HG03097 (cell line): ENCODE results near the gene CACNA1I.

ENCODE experiments used
- ATAC-seq: cut with Tn5 transposase; IDR thresholded peaks from one replicate; pipeline ENCODE4 v1.9.1; 2021; ENCODE audit not compliant: unreplicated experiment, low FRiP score

CACNA1I gene

GRCh38 chr22:39595622-39596172 lies 25.1 kb downstream of the CACNA1I start:
- no peak for ATAC-seq

DNA sequence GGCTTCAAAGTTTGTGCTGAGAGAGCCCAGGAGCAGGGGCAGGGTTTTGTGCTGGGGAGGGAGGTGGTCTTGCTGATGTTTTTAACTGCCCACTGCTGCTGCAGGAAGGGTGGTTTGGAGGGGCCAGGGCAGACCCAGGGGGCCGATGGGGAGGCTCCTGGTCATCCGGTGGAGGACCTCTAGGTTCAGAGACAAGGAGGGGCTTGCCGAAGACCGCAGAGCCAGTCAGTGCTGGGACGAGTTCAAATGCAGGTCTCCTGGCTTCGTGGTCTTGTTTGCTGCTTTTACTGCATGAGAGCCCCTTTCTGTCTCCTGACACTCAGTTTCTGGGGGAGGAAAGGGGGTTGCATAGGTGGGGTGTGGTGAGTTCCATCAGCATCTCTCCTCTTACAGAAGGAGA lies 26.0 kb downstream of the CACNA1I start:
- no peak for ATAC-seq

- ATAC-seq, result no peak
Observed at GRCh38 chr22:39597236-39597869, 26.8 kb downstream of the CACNA1I start.

GRCh38 chr22:39598017-39598965 lies 27.7 kb downstream of the CACNA1I start:
- no peak for ATAC-seq

DNA sequence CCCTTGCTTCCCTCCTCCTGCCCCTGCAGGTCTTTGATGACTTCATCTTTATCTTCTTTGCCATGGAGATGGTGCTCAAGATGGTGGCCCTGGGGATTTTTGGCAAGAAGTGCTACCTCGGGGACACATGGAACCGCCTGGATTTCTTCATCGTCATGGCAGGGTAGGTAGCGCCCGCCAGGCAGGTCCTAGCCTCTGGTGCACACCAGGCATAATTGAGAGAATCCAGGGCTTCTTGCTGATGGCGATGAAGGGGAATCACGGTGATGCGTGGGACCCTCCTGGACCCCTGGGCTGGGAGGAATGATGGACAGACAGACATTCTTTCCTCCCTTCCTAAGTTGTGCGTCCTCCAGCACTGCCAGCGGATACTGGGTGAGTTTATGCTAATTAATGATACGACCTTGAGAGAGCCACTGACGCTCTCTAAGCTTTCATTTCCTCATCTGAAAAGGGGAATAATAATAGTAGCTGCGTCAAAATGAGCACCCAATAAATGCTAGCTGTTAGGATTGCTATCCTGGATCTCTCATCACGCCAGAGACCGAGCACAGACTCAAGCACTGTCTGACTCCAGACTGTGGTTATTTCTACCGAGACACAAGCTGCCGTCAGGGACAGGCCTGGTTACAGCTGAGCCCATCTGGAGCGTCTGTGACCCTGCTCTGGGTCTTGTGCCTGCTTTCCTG lies 30.1 kb downstream of the CACNA1I start:
- no peak for ATAC-seq

- no peak for ATAC-seq
Observed at GRCh38 chr22:39601180-39601535, 30.6 kb downstream of the CACNA1I start.

GRCh38 chr22:39603345-39603744 lies 32.8 kb downstream of the CACNA1I start:
- no peak for ATAC-seq

- ATAC-seq, result no peak
Observed at GRCh38 chr22:39610246-39610645, 39.7 kb downstream of the CACNA1I start.

- no peak for ATAC-seq
Observed at GRCh38 chr22:39610766-39611165, 40.2 kb downstream of the CACNA1I start.

- no peak for ATAC-seq
Observed at GRCh38 chr22:39611360-39611759, 40.8 kb downstream of the CACNA1I start.

DNA sequence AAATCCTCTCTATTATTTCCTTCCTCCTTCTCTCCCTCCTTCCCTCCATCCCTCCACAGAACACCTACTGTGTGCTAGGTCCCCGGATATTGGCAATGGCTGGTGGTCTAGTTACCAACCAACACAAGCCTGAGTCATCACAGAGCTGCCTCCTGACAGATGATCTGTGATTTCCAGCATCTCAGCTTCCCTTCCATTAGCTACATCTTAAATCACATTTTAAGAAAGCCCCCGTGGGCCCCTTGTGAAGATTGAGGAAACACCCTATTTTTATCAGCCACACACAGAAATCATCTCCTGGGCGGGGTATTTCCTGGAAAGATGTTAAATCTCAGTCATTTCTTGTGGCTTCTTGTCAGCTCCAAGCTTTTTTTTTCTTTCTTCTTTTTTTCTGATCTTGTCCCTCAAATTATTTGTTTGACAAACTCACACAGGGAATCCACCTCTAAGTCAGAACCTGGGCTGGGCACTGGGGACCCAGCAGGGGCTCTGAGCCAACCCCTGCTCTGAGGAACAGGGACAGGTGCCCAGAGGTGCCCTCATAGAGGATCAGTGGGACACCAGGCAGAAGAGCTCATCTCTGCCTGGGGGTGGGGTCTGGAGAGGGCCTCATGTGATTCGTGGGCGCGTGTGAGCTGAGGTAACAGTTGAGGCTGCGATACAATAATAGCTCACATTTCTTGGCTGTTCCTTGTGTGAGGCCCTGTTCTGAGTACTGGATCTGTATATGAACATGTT lies 42.4 kb downstream of the CACNA1I start:
- ATAC-seq, result no peak

DNA sequence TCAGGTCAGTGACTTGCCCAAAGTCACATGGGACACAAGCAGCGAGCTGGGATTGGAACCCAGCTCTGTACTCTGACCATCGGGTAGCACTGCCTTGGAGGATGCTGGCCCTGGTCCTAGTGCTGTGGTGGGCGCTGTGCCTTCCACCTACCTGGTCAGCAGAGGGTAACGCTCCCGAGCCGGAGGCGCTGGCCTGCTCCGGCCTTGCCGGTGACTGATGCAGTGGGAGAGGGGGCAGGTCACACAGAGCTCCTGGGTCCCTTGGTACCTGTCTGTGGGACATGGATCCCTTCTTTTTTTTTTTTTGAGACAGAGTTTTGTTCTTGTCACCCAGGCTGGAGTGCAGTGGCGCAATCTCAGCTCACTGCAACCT lies 43.0 kb downstream of the CACNA1I start:
- ATAC-seq, result no peak

DNA sequence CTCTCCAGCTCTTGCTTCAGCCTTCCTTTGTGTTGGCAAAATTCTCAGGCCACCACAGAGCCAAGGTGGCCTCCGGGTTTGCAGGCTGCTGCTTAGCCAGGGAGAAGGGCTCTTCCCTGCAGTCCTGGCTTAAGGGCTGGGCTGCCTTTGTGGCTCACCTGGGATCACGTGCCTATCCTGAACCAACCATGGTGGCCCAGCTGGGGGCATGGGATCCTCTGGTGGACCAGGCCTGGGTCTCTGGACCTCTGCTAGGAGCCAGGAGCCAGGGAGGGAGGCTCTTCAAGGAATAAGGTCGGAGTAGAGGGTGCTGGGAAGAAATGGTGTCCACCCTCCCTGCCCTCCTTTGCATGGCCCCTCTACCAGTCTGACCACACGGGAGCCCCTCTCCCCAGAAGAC lies 43.9 kb downstream of the CACNA1I start:
- ATAC-seq, result no peak

- ATAC-seq, result no peak
Observed at GRCh38 chr22:39616051-39616450, 45.5 kb downstream of the CACNA1I start.

DNA sequence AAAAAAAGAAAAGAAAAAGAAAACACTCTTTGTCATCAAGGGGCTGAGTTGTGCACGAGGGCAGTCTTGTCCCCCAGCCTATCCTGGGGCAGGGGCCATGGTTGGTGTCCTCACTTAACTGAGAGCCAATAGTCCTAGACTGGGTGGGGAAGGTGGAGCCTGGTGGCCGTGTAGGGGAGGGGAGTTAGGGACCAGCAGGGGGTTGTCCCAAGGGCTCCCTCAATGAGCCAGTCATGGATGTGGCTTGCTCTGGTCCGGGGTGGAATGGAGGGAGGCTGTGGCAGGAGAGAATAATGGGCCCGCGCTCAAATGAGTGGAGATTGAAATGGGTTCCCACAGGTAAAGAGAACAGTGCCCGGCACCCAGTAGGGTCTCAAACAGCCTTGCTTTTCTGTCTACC lies 46.2 kb downstream of the CACNA1I start:
- no peak for ATAC-seq

GRCh38 chr22:39617342-39617741 lies 46.8 kb downstream of the CACNA1I start:
- ATAC-seq, result no peak

DNA sequence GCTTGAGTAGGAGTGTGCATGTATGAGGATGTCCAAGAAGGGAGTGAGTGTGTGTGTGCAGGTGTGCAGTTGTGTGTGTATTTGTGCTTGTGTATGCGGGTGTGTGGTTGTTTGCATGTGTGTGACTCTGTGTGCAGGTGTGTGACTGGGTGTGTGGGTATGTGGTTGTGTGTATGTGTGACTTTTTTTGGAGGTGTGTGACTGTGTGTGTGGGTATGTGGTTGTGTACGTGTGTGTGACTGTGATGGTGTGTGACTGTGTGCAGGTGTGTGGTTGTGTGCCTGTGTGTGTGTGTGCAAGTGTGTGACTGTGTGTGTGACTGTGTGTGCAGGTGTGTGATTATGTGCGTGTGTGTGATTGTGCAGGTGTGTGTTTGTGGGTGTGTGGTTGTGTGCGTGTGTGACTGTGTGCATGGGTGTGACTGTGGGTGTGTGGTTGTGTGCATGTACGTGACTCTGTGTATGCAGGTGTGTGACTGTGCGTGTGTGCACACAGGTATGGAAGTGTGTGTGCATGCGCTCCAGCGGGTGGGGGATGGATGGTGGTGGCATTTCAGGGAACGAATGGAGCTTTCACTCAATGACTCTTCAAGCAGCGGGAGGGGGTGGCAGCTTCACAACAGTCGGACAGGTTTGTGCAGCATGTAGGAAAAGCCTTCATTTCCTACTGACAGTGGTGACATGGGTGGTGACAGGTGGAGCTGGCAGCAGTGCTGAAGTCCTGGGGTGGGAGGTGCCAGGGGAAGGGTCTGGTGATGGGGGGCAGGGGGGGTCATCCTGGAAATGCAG lies 47.6 kb downstream of the CACNA1I start:
- no peak for ATAC-seq

- ATAC-seq, result no peak
Observed at GRCh38 chr22:39618996-39619530, 48.5 kb downstream of the CACNA1I start.

GRCh38 chr22:39620924-39621690 lies 50.6 kb downstream of the CACNA1I start:
- no peak for ATAC-seq
